ENCODE data around the gene TMTC1.

GRCh38 chr12:29627221-29627620, 156.5 kb downstream of the TMTC1 start:
- TF ChIP-seq POLR2A (IDR thresholded peaks at IDR 0.05): no peak
- TF ChIP-seq, protein P1, sequence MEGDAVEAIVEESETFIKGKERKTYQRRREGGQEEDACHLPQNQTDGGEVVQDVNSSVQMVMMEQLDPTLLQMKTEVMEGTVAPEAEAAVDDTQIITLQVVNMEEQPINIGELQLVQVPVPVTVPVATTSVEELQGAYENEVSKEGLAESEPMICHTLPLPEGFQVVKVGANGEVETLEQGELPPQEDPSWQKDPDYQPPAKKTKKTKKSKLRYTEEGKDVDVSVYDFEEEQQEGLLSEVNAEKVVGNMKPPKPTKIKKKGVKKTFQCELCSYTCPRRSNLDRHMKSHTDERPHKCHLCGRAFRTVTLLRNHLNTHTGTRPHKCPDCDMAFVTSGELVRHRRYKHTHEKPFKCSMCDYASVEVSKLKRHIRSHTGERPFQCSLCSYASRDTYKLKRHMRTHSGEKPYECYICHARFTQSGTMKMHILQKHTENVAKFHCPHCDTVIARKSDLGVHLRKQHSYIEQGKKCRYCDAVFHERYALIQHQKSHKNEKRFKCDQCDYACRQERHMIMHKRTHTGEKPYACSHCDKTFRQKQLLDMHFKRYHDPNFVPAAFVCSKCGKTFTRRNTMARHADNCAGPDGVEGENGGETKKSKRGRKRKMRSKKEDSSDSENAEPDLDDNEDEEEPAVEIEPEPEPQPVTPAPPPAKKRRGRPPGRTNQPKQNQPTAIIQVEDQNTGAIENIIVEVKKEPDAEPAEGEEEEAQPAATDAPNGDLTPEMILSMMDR (IDR thresholded peaks at IDR 0.05): no peak

Data from body of pancreas (tissue), 4 donors.